Stimulated activated CD4-positive, alpha-beta T cell treated with anti-CD3 and anti-CD28 coated beads, Interleukin-2, amount 100 ng/mL, for 48 hours (primary cell): ENCODE results near the gene CROCC2.
A peak's percentile ranks its signal among the peaks of the same experiment; 100 is the strongest.

ENCODE experiments used
- DNase-seq, 2 donors: peaks; one replicate each; pipeline ENCODE4 v3.0.0-alpha.2; 2020

Gene CROCC2

GRCh38 chr2:240911641-240912265 is 5.6 kb downstream of the CROCC2 start:
- no peak for DNase-seq

GRCh38 chr2:240912878-240913809 is 7.0 kb downstream of the CROCC2 start:
- DNase-seq = no peak

DNA sequence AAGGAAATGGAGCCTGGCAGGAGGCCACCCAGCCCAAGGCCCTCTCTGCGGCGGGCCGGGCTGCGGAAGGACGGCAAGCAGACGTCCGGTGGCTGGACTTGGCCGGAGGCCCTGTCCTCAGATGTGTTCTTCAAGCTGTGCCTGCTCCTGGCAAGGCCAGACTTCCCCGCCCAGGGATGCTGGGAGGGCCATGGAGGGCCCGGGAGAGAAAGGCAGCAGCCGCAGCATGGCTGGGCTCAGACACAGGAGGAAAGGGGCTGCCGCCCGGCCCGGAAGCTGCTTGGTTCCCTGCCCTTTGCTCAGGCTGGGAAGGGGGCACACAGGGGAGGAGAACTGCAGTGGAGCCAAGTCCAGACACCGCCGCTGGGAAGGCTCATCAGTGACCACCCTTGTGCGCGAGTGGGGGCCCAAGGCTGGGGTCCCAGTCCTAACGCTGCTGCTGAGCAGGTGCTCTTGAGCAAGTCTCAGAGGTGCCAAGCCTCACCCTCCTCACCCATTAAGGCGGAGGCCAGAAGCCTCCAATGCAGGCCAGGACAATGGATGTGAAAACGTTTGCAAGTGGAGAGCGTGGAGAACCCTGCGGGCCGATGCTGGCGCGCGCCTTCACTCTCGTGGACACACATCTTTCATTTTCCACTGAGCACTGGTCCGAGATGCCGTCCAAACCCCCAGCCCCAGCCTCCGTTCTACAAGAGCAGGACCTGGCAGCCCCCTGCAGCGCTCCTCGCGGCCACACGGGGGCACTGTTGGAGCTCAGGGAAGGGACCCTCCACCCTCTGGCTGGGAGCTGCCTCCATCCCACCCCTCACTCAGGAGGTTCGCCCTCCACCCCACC is 7.9 kb downstream of the CROCC2 start:
- peak; percentile 70 to 76 for DNase-seq

DNA sequence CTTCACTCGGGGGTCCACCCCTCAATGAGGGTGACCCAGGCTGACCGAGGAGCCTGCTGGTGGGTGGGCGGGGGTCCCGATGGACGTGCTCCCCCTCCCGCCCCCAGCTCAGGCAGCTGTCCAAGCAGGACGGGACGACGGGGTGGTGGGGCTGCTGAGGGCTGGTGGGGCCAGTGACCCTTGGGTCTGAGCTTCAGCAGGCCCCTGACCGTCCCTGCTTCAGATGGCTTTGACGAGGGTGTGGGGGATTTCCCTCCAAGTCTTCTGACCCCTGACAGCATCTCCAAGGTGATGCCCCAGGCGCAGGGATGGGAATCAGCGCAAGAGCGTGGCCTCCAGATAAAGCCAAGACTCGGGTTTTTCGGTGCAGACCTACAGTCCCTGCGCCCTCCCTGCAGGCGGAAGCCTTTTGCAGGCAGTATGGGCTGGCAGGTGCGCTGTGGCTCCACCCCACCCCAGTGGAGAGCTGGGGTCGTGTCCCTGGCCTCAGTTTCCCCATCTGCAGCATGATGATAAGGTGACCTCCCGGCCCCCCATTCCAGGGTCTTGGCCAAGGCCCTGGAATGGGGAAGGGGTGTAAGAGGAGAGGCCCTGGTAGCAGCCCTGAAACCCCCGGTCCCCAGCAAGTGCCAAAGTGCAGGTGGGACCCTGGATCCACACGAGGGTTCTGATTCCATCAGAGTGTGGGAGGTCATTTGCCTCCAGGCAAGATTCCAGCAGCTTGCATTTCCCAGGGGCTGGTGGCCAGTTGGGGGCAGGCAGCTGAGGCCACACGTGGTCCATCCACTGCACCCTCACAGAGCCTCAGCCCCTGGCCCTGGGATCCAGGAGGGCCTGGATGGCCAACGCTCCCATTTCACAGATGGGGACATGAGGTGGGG is 8.7 kb downstream of the CROCC2 start:
- no peak for DNase-seq

DNA sequence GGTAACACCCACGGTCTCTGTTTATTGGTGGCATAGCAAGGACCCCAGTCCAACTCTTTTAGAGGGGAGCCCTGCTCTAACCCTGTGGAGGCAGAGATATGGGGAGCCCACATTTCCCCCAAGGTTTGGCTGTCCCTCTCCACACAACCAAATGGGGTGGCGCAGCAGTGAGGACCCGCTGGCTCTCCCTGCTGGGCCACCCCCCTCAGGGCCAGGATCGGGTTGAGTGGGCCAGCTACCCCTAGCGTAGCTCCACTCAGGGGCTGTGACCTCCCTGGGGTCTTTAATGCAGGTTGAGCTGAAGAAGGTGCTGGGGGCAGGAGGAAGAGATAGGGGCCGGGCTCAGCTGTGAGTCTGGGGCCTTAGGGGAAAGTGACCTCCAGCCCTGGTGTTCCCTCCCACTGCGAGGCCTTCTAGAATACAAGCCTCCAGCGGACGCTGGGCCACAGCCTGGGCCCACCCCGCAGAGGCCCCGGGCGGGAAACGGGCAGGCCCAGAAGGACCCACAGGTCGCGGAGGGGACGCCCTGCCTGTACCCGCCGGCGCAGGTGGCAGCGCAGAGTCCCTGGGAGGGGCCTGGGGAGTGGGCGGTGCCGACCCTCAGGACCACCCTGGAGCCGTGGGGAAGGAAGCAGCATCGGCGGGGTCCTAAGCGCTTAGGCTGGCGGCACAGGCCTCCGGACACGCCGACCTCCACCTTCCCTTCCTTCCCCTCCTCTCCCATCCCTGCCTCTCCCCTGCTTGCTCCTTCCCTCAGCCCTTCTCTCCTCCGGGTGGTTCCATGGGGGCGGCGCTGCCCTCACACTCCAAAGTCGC is 9.6 kb downstream of the CROCC2 start:
- no peak for DNase-seq

DNA sequence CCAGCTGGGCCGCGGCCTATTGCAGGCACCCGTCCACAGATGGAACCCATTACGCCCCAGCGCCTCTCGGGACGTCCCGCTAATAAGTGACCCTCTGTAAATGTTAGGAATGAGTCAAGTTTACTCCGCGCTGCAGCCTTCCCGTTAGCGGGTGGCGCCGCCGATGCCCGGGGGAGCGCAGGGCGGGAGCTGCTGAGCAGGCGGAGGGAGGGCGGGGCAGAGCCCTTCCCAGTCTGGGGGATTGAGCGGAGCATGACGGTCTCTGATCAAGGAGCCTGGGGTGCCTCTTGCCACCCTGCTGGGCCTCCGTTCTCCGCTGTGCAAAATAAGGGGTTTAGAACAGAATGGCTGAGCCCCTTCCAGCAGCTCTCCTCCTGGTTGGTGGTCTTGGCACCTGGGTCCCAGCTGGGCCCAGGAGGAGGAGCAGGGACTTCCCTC is 10.5 kb downstream of the CROCC2 start:
- no peak for DNase-seq

DNA sequence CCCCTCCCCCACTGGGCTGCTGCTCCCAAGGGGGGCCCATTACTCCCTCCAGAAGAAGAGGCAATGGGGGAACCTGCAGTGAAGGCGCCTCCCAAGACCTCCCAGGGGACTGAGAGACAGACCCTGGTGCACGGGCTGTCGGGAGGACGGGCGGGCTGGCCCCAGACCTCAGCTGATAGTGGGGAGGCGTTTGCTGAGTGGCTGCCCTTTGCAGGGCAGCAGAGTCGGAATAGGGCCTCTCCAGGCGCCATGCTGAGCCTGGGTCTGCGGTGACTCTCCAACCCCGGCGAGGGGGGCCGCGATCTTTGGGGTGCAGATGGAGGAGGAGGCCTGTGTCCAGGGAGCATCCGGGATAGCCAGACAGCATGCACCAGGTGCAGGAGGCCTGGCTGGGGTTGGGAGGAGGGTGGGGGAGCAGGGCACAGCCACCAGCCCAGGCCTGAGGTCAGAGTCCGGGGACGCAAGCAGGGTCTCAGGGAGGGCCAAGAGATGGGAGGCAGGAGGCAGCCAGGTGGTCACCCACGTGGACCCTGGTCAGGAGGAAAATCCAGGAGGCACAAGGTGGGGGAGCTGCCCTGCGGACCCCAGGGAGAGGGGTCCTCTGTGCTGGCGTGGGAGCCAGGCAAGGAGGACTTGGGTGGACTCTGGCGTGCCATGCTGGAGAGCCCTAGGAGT is 11.0 kb downstream of the CROCC2 start:
- DNase-seq = no peak

DNA sequence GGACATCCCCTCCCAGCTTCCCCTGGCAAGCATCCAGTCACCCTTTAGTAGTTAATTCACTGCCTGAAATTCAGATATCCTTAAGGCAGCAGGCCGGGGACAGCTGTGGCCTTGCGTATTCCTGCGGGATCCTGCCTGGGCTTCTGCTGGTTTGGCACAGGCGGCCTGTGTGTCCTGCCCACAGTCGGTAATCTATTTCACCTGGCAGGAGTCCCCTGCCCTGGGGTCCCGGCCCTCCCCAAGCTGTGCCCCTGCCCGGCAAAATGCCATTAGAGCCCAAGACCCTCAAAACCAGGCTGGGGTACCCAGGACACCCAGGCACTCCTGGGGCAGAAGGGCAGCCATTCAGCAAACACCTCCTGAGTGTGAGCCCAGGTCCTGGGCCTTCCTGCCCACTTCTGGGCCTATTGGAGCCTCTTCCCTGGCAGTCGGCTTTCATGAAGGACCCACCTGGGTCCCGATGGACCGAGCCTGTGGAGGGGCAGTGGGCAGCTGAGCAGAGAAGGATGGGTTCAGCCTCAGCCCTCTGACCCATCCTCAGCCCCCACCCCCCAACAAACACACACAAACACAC is 11.6 kb downstream of the CROCC2 start:
- no peak for DNase-seq

DNA sequence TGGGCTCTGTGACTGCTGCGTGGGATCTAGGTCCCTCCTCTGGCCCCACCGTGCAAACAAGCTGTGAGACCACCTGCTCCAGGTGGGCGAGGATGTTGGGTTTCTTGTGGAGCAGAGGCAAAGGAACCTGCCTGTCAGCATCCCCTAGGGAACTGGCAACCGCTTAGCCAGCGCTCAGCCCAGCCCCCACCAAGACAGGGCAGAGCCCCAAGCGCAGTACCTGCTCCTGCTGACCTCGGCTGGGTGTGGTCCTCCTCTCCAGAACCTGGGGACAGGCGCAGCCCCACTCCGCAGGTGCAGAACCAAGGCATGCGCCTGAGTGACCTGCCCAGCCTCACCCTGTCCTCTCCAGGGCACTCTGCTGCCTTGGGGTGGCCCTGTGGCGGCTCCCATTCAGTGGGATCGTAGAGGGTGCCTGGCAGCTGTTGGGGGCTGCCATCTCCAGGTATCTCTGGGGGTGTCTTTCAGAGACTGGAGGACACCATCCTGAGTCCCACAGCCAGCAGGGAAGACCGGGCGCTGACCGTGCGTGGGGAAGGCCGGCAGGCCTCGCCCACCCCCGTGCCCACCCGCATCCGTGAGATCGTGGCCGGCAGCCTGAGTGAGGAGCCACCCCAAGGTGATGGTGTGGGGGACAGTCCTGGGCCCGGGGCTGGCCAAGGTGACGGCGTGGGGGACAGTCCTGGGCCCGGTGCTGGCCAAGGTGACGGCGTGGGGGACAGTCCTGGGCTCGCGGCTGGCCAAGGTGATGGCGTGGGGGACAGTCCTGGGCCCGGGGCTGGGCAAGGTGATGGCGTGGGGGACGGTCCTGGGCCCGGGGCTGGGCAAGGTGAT is 12.3 kb downstream of the CROCC2 start:
- no peak for DNase-seq

GRCh38 chr2:240919161-240919781 is 13.1 kb downstream of the CROCC2 start:
- no peak for DNase-seq

- DNase-seq = no peak
Observed at GRCh38 chr2:240919786-240920782, 13.9 kb downstream of the CROCC2 start.

DNA sequence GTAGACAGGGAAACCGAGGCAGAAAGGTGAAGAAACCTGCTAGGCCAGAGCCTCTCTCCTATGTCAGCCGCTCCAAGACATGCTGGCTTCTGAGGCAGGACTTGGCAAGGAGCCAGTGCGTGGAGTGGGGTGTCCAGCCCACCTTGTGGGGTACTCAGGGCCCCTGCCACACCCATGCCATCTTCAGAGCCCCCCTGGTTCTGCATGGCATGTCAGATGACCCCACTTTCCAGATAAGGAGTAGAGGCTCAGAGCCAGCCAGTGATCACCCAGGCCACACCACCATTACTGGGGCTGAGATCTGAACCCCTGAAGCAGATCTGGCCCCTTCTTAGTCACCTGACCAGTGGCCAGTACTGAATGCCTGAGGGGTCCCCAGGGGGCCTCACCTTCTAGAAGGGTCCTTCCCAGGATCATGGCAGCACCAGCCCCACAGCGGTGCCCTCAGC is 14.7 kb downstream of the CROCC2 start:
- no peak for DNase-seq

DNA sequence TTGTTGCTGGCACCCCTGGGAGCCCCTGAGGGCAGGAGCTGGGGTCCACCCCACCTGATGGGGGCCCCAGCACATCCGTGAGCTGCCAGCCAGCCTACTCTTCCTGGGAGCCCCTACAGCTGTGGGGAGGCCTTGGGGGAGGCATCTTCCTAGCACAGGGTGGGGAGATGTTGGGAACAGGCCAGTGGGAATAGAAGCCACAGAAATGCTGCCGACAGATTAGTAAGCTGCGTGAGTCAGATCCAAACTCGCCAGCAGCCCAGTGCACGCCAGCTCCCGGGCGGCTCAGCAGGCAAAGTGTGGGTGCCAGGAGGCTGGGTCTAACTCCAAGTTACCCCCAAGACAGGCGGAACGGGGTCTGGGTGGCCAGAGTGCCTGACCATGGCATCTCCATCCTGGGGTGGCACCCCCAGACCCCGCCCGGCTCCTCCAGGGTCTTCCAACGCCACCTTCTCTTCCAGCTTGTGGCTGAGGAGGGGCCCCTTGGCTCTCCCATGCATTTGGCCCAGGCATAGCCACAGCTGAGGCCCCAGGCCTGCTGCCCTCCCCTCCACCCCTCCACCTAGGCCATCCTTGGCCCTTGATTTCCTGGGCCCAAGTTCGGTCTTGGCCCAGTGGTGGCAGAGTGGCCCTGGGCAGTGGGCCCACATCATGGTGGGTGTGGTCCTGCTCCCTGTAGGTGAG is 15.3 kb downstream of the CROCC2 start:
- DNase-seq = no peak

DNA sequence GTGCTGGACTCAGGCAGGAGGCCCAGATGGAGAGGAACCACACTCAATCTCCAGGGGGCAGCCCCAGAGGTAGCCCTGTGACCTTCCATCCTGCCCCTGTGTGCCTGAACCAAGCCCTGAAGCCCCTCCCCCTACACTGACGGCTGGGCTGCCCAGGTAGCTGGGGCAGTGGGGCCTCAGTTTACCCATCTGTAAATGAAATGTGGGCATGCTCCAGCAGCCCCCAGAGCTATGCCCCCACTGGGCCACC is 15.8 kb downstream of the CROCC2 start:
- no peak for DNase-seq

GRCh38 chr2:240922245-240922981 is 16.3 kb downstream of the CROCC2 start:
- DNase-seq = no peak

DNA sequence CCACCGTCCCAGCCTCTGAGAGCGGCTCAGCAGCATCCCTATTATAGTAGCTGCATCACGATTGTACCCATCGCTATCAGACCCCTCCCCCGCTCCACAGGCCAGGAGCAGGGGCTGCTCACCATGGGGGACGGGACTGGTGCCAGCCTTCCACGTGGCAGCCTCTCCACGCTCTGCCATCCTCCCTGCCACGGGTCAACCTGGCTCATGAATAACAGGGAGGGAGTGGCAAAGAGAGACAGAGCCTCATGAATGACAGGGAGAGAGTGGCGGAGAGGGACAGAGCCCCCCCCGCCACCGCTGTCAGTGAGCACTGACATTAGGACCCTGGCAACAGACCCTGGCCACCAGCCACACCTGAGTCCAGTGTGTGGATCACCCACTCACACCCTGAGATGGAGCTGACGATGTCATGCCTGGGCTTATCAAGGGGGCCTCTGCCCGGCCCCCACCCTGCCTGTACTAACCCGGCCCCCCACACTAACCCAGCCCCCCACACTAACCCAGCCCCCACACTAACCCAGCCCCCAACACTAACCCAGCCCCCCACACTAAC is 16.9 kb downstream of the CROCC2 start:
- DNase-seq = no peak
